ENCODE data around the gene LARP1.
A peak's percentile ranks its signal among the peaks of the same experiment; 100 is the strongest.
"Not testable (repeated sequence)": the region's sequence is repeated elsewhere in the genome, so short reads cannot be mapped to it uniquely, and the experiment has no call there.

Gene LARP1

DNA sequence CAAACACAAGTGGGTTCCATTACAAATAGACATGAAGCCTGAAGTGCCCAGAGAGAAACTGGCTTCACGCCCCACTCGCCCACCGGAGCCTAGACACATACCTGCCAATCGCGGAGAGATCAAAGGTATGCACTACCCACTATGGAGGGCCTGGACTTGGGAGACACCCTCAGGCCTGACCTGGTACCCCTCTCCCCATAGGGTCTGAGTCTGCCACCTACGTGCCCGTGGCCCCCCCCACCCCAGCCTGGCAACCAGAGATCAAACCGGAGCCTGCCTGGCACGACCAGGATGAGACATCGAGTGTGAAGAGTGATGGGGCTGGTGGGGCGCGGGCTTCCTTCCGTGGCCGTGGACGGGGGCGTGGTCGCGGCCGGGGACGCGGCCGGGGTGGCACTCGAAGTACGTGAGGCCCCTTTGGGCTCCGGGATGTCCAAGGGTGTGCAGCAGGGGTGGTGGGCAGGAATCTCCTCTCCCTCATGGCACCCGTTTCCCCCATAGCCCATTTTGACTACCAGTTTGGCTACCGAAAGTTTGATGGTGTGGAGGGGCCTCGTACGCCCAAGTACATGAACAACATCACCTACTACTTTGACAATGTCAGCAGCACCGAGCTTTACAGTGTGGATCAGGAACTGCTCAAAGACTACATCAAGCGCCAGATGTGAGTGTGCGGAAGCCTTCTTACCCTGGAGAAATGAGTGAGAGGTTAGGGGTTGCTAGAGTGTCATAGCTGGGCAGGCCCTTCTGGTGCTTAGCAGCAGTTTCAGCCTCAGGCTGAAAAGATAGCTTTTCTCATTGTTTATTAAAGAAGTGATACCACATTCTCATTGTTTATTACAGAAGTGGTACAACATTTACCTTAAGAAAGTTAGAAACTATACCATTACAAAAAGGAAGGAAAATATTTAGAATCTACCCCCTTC lies 38.7 kb downstream of the LARP1 start:
- no peak for DNase-seq (ENCODE audit: low spot score)

DNA sequence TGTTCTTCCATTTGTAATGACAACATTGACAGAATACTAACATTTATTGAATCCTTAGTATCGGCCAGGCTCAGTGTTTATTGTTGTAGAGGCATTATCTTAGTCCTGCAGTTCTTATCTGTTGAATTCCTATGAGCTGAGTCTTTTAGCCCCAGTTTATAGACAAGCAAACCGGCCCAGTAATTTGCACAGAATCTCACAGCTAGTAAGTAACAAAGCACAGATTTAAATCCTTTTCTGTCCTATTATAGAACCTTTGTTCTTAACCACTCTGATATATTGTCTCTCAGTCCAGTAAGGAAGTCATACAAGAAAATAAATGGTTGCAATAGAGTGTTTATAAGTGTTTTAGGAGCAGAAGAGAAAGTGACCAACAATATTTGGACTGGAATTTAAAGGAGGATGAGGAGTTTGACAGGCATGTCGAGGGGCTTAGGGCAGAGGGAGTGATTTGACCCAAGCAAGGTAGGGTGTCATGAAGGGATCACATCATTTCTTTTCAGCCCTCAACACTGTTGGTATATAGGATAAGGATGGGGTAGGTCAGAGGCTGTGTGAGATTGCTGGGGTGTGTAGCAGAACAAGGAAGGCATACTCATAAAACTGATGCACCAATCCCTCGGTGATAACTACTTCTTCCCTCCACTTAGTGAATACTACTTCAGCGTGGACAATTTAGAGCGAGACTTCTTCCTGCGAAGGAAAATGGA lies 39.5 kb downstream of the LARP1 start:
- DNase-seq (ENCODE audit: low spot score): no peak

DNA sequence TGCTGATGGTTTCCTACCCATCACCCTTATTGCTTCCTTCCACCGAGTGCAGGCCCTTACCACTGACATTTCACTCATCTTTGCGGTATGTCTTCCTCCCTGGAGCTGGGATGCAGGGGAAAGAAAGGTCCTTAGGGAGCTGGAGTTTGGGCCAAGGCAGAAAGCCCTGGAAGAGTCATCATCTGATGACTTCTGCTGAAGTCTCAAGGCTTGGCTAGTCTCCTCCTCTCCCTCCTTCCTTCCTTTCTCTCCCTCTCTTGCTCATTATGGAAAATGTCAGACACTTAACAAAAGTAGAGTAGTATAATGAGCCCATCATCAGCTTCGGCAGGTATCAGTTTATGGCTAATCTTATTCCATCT lies 40.0 kb downstream of the LARP1 start:
- no peak for DNase-seq (ENCODE audit: low spot score)

DNA sequence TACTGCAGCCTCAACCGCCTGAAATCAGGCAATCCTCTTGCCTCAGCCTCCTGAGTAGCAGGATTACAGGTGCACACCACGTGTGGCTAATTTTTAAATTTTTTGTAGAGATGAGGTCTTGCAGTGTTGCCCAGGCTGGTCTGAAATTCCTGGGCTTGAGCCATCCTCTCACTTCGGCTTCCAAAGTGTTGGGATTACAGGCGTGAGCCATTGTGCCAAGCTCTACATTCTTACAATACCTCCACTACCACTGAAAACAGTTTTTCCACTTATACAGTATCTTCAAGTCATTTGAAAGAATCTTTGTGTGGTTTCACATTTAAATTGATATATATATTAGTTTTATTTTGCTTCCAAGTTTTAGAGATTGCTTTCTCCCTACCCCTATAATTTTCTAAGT lies 42.6 kb downstream of the LARP1 start:
- DNase-seq (ENCODE audit: low spot score): no peak

DNA sequence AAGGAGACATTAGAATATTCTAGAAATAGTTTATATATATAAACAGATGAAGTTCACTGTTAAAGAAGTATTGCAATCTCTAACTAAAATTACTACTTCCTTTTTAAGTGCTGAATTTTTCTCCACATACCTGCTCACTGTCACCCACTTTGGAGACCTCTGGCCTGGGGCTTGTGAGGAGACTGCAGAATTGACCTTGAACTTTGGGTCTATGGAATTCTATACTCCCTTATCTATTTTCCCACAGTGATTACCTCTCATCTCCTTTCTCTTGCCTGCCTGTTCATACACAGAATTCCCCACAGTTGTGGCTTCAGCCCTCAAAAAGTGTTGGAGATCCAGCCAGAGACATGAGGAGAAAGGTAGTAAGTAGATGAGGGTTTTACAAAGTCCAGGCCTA lies 45.4 kb downstream of the LARP1 start:
- DNase-seq (ENCODE audit: low spot score): no peak

DNA sequence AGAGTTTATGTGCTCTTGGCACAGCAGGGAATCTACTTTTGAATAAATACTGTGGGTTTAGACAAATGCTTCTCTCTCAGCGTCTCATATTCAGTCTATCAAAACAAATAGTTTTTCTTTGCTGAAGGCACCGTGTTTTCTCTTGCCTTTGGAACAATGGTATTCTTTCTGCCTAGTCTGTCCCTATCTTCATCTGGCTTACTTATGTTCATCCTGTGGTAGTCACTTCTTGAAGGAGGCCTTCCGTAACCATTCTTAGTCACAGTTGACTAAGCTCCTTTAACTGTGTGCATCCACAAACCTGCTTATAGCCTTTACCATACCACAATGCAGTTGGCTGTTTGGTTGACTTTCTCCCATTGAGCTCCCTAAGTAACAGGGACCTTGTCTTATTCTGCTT lies 45.9 kb downstream of the LARP1 start:
- DNase-seq (ENCODE audit: low spot score): no peak

DNA sequence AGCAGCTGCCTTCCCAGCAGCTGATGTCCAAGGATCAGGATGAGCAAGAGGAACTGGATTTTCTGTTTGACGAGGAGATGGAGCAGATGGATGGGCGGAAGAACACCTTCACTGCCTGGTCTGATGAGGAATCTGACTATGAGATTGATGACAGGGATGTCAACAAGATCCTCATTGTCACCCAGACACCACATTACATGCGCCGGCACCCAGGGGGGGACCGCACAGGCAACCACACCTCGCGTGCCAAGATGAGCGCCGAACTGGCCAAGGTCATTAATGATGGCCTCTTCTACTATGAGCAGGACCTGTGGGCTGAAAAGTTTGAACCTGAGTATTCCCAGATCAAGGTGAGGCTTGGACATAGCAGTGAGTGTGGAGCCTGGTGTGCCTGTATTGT lies 46.9 kb downstream of the LARP1 start:
- DNase-seq (ENCODE audit: low spot score): no peak

DNA sequence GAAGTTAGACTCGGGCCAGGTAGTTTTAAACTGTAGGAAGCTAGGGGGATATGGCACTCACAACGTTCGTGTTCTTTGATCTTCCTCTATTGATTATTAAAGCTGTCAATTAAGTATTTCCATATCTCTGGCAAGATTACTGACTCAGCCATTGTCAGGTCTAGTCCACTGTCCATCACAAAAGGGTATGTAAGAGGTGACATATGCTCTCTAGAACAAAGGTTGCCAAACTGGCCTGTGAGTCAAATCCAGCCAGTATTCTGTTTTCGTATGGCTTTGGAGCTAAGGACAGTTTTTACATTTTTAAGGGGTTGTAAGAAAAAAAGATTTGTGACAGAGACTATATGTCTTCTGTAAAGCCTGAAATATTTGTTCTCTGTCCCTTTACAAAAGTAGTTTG lies 51.0 kb downstream of the LARP1 start:
- DNase-seq (ENCODE audit: low spot score): no peak

DNA sequence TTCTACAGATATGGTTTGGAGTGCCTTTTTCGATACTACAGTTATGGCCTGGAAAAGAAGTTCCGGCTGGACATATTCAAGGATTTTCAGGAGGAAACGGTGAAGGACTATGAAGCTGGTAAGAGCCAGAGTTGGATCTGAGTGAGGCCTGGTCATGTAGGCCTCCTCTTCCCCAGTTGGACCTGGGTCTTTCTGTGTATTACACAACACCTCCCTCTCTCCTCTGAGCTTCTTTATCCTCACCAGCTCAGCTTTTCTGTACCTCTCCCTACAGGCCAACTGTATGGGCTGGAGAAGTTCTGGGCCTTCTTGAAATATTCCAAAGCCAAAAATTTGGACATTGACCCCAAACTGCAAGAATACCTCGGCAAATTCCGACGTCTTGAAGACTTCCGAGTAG lies 56.1 kb downstream of the LARP1 start:
- no peak for DNase-seq (ENCODE audit: low spot score)

DNA sequence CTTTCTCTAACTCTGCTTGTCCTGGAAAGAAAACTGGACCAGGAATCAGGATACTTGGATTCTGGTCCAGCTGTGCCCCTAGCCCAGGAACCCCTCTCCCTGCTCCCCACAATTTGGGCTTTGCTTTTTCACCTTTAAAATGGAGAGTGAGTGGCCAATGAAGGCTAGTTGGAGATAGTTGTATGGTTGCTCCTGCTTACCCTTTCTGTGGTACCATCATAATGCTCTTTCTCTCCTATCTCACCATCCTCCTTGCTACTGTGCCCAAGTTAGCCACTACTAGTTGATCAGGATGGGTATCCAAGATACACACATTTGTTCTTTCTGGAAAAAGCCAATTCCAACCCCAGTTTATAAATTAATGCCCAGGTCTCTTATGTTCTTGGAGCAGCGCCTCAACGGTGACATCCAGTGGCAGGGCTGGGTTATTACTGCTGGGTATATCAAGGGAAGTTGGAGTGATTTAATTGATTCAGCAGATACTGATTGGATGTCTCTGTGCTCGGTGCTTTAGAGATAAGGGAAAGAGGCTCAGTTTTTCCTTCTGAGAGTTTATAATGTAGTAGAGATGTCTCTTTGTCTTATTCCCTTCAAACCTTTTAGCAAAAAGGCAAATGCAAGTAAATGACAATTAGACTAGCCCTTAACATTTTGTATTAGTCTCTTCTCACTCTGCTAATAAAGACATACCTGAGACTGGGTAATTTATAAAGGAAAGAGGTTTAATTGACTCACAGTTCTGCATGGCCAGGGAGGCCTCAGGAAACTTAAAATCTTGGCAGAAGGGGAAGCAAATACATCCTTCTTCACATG lies 56.7 kb downstream of the LARP1 start:
- DNase-seq (ENCODE audit: low spot score): peak; percentile 47

DNA sequence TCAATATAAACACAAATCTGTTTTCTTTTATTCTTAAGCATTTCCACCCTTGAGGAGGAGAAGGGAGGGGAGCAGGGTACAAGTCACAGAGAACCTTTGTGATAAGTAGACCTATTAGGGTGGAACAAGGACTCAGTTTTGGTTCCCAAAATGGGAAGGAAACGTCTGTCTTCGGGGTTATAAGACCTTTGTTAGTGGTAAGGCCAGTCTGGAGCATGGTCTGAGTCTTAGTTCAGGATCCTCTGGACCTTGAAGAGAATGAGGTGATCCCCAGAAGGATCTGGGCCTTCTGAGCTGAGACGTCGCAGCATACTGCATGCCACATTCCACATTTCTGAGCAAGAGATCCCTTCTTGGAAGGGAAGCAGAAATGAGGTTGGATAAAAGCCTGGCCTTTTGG lies 58.0 kb downstream of the LARP1 start:
- DNase-seq (ENCODE audit: low spot score): no peak

DNA sequence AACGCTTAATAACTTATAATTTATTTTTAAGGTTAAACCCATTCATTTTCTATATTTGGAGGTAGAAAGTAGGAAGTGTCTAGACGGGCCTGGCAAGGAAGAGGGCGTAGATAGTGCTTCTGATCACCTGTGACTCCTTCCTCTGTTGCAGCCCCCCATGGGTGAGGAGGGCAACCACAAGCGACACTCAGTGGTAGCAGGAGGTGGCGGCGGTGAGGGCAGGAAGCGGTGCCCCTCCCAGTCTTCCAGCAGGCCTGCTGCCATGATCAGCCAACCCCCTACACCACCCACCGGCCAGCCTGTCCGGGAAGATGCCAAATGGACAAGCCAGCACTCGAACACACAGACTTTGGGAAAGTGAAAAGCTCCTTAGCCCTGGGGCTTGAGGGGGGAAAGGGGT lies 58.6 kb downstream of the LARP1 start:
- no peak for DNase-seq (ENCODE audit: low spot score)

DNA sequence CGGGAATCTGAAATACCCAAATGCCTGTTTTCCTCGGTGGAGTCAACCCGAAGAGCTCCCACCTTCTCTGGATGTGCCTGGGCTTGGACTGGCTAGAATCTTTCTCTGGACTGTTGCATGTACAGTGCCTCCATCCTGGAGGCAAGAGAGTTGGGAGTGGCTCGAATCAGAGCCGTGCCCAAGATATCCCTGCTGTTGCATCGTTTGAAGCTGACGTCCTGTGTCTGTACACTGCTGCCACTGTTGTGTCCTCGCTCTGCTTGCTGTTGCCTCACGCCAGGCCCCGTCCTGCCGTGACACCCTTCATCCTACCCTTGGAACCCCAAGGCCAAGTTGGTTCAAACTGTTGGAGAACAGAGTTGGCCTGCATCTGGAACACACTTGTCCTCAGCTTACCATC lies 59.8 kb downstream of the LARP1 start:
- DNase-seq (ENCODE audit: low spot score): no peak

DNA sequence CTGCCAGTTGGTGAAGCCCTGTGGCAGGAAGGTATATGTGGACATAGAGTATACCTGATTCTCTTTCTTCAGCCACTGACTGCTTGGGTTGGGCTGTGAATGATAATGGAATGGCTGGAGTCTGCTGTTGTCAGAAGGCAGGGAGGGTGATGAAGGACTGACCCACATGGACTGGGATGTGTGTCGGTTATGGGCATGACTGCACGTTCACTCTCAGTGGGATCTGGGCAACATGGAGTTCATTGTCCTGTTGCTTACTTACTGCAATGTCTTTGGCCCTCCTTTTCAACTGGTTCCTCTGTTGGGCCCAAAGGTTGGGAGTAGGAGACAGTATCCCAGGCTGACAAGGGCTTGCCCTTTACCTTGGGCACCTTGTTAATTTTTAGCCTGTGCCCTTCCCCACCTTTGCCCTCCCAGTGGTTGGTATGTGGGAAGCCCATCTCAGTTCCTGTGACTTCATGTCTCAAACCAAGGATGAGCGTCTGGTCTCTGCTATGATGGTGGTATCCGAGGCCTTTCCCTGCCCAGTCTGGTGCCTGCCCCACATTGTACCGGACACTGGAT lies 60.6 kb downstream of the LARP1 start:
- no peak for DNase-seq (ENCODE audit: low spot score)

DNA sequence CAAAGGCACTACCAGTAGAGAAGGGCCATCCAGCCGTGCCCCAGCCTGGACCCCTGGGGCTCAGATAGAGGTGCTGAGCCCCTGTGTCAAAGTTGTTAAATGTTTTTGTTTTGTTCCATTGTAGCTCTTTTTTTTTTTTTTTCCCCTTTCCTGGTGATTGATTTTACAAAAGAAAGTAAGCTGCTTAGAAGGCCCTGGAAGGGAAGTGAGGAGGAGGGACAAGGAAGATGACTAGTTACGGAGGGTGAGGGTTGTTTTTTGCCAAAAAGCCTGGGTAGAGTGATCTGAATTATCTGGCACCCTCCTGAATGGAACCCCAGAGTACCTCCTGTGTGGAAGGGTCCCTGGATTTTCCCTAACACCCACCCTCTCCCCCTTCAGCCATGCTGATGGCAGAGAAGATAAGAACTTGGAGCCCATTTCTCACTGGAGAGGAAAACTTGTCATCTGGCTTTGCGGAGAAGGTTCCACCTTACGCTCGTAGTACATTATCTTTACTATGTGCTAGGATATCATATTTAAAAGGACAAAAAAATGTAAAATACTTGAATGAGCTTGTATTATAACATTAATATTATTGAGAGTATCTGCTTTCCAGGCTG lies 61.8 kb downstream of the LARP1 start:
- no peak for DNase-seq (ENCODE audit: low spot score)

DNA sequence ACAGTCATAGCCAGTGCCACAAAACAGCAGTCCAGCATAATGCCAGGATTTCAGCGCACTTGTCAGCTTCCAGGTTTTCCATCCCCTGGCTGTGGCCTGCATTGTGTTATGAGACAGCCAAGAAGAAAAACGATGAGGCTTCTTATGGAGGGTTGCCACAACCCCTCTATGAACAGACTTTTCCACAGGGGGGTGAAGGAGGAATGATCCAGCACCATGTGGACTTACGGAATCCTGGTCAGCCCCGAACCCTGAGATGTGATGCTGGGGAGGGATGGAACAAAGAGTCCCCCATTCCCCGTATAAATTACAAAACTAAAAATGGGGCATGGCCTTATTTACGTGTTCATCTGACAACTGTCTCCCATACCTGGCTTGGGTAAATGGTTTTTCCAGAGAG lies 62.6 kb downstream of the LARP1 start:
- no peak for DNase-seq (ENCODE audit: low spot score)

DNA sequence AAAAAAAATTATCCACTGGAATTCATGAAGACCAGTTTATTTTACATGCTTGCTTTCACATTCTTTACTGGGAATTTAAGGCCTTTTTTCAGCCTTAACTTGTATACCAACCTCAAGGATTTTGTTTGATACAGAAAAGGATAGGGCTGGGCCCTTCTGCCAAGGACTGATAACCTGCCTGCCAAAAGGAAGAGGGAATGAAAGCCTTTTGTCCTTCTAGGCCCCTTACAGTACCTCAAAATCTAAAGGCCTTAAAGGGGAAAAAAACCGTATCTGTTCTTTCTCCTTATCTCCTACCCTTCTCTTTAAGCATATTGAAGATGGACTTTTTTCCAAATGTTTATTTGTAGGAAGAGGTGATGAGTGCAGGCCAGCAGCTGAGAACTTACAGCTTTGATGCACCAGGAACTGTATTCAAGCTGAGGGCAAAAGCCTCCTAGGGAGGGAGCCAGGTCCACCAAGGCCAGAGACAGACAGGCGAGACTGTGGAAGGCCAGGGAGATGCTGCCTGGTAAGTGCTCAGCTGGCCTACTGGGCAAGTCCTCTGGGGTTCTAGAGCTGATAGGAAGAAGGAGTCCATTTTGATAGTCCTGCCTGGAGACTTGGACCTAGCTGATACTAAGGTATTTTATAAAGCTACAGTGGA lies 63.4 kb downstream of the LARP1 start:
- DNase-seq (ENCODE audit: low spot score): no peak

DNA sequence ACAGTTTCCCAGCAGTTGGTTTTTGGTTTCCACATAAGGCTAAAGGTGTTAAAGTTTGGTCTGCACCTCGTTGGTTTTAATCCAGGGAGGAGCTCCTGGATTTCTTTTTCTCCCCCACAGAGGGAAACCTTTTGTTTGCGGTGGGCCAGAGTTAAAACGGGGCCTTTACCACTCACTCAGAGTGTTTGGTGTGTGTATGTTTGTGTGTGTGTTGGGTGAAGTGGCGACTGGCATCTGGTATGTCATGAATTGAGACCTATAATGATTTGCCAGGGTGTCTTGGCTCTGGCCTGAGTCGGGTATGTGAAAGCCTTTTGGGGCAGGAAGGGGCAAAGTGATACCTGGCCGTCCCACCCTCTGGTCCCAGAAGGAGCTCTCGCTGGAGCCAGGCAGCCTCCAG lies 64.4 kb downstream of the LARP1 start:
- DNase-seq (ENCODE audit: low spot score): no peak

DNA sequence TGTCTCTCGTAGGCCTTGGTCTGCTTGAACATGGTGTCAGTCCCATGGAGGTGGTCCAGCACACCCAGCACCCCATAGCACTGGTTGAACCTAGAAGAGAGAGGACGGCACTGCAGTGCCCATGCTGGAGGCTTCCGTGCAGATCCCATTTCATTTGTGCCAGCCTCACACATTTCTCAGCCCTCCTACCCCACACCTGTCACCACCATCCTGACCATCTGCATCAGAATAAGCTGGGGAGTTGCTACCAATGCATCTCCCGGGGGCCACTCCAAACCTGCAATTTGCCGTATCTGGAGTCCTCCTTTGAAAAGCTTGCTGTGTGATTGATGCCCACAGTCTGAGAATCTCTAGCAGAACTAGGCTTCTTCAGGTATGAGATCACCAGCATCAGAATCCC lies 65.2 kb downstream of the LARP1 start:
- no peak for DNase-seq (ENCODE audit: low spot score)

DNA sequence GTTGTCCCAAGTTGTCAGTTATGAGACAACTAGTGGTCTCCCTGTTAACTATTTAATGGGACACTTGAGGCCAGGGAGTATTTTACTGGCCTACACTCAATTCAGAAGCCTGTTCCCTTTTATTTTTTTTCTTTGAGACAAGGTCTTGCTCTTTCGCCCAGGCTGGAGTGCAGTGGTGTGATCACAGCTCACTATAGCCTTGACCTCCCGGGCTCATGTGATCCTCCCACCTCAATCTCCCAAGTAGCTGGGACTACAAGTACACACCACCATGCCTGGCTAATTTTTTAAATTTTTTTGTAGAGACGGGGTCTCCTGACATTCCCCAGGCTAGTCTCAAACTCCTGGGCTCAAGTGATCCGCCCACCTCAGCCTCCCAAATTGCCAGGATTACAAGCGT lies 67.7 kb downstream of the LARP1 start:
- DNase-seq (ENCODE audit: low spot score): not testable (repeated sequence)

DNA sequence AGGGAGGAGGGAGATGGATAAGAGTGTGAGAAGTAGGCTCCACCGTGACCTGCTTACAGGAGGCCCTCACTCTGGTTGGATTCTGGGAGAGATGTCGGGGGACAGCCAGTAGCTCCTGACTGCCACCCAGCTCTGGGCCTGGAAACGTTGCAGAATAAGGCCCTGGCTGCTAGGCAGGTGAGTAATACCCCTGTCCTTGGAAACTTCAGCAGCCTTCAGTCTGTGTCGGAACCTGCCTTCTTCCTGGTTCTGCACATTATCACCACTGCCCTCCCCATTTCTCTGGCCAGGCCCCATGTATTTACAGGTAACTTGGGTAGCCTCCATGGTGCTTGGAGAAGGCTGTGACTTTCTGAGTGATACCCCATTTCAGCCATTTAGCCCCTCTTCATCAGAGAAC lies 68.4 kb downstream of the LARP1 start:
- no peak for DNase-seq (ENCODE audit: low spot score)

DNA sequence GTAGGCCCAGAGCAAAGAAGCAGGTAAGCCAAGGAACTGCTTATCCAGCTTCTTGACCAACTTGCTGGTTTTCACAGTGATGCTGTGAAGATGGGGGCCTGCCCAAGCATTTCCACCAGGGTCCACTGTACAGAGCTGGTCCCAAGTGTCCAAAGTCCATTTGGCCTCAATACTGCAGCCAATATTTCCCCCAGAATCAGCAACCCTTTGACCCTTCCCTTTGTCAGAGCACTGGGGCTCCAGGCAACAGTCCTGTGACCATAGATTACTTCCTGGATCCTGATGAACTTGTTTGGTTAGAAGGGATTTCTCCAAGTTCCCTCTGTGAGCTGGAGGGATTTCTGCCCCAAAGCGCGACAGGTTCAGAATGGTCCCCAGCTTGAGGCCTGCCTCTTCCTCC lies 68.9 kb downstream of the LARP1 start:
- no peak for DNase-seq (ENCODE audit: low spot score)

Data from putamen (tissue), 1 donor.